PC-3 (cell line): Measurements from ENCODE around the gene TUBB. TPM values are rescaled to one million over a fixed set of nuclear protein-coding genes. Genes with fewer than 3 reads are reported as not detected.
A peak's percentile ranks its signal among the peaks of the same experiment; 100 is the strongest.

Source experiments
- ATAC-seq: fragments of 200-7000 bp; cut with Tn5 transposase; 2 replicates; pipeline ENCODE4 v1.9.1; 2020; ENCODE audit warnings: mild to moderate bottlenecking, moderate library complexity
- BruUV-seq: library from RNA; stranded (reverse); fragments of 400-500 nt; replicated peaks from 2 replicates; lab custom pipeline; 2021; lab: Mats Ljungman, UMichigan
- CTCF ChIA-PET: fragments of 300-600 bp; sonication (Branson Sonifier 250); formaldehyde crosslinking; loops from one replicate; lab custom pipeline; 2022; ENCODE audit warnings: antibody characterized with exemption; lab: Charles Lee
- POLR2A ChIA-PET: fragments of 300-600 bp; sonication (Branson Sonifier 250); formaldehyde crosslinking; loops from one replicate; lab custom pipeline; 2022; ENCODE audit warnings: antibody characterized with exemption; ENCODE audit not compliant: unreplicated experiment; lab: Charles Lee
- DNase-seq: peaks from one replicate; pipeline ENCODE4 v3.0.0-alpha.2; 2015
- H2AFZ ChIP-seq: fragments of 300-600 bp; sonication (generic); 2 replicates; pipeline ENCODE4 v1.6.0; 2016; ENCODE audit warnings: antibody characterized with exemption, low read length
- H3F3A ChIP-seq: fragments of 300-600 bp; sonication (generic); one replicate; pipeline ENCODE4 v1.6.0; 2017; ENCODE audit warnings: antibody characterized with exemption, low read length, control low read depth, mild to moderate bottlenecking; ENCODE audit not compliant: unreplicated experiment
- H3K27ac ChIP-seq: fragments of 300-600 bp; sonication (generic); 2 replicates; pipeline ENCODE4 v1.5.1; 2016; ENCODE audit warnings: mild to moderate bottlenecking, low read length
- H3K27me3 ChIP-seq: fragments of 300-600 bp; sonication (generic); 2 replicates; pipeline ENCODE4 v1.6.1; 2016; ENCODE audit warnings: low read length, mixed read lengths
- H3K36me3 ChIP-seq: fragments of 300-600 bp; sonication (generic); 2 replicates; pipeline ENCODE4 v1.6.1; 2016; ENCODE audit warnings: low read depth, mixed run types, low read length, mixed read lengths
- H3K4me1 ChIP-seq: fragments of 300-600 bp; sonication (generic); 2 replicates; pipeline ENCODE4 v1.5.1; 2016; ENCODE audit warnings: low read length; ENCODE audit not compliant: insufficient read depth
- H3K4me2 ChIP-seq: fragments of 300-600 bp; sonication (generic); 2 replicates; pipeline ENCODE4 v1.6.0; 2016; ENCODE audit warnings: low read length
- H3K4me3 ChIP-seq: fragments of 300-600 bp; sonication (generic); 2 replicates; pipeline ENCODE4 v1.5.1; 2016; ENCODE audit warnings: mild to moderate bottlenecking, low read length, mixed read lengths
- H3K79me2 ChIP-seq: fragments of 300-600 bp; sonication (generic); 2 replicates; pipeline ENCODE4 v1.6.1; 2017; ENCODE audit warnings: low read length, mixed read lengths
- H3K9ac ChIP-seq: fragments of 300-600 bp; sonication (generic); 2 replicates; pipeline ENCODE4 v1.6.0; 2016; ENCODE audit warnings: mild to moderate bottlenecking, low read length
- H3K9me2 ChIP-seq: fragments of 300-600 bp; sonication (generic); replicated peaks from 2 replicates; pipeline ENCODE4 v1.6.1; 2016; ENCODE audit warnings: mixed run types, low read length, mixed read lengths
- H3K9me3 ChIP-seq: fragments of 300-600 bp; sonication (generic); 2 replicates; pipeline ENCODE4 v1.6.1; 2016; ENCODE audit warnings: low read length, mixed read lengths
- H4K20me1 ChIP-seq: fragments of 300-600 bp; sonication (generic); 2 replicates; pipeline ENCODE4 v1.6.1; 2016; ENCODE audit warnings: low read length, mixed read lengths
- CTCF ChIP-seq: fragments of 300-600 bp; sonication (generic); conservative IDR thresholded peaks from 2 replicates; pipeline ENCODE4 v1.5.1; 2017; ENCODE audit warnings: antibody characterized with exemption, low read depth, mild to moderate bottlenecking, low read length
- EZH2 ChIP-seq: fragments of 300-600 bp; sonication (generic); IDR thresholded peaks from one replicate; pipeline ENCODE4 v1.6.1; 2017; ENCODE audit warnings: antibody characterized with exemption, mild to moderate bottlenecking, low read length; ENCODE audit not compliant: unreplicated experiment
- EZH2phosphoT487 ChIP-seq: fragments of 300-600 bp; sonication (generic); IDR thresholded peaks from 2 replicates; pipeline ENCODE4 v1.6.1; 2018; ENCODE audit warnings: mild to moderate bottlenecking, antibody characterized with exemption, low read length, borderline replicate concordance
- intact Hi-C: fragments of 100-400 bp; cut with micrococcal nuclease; formaldehyde crosslinking; loops from 2 replicates; pipeline ENCODE4 v1.9.0; 2023
- total RNA-seq: library from RNA; depleted of rRNA; stranded (reverse); fragments of >200 nt; gene quantifications from 2 replicates; pipeline ENCODE4 v1.2.3, GENCODE V29; 2014

TUBB gene
- total RNA-seq, 1 experiment from 2014 or later: 1,398 TPM

DNA sequence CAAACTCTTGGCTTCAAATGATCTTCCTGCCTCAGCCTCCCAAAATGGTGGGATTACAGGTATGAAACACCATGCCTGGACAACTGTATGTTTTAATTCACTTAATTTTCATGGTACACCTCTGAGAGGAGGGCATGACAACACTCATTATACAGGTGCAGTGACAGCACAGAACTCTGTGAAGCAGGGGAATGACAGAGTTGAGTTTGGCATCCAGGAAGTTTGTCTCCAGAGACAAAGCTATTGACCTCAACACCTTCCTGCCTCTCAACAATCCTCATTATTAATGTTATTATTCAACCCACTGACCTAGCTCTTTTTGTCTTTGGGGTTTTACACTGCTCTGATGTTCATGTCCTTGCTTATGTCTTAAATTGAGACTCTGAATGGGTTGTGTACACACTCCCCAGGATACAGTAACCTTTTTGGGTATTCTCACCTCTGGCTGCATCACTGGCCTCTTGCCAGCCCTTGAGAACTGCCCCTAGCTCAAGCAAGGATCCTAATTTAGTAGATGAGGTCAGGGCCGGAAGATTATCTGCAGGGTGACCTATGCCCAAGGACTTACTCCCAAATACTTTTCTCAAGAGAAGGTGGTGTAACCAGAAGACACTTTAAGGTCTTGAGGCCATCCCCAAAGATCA lies 37.2 kb downstream of the TUBB start:
- Histone ChIP-seq H3K4me2 (no peak overlapping the region), H3K9ac (no peak overlapping the region), H2AFZ (no peak overlapping the region), H3K27me3 (no peaks in the 10 kb centered on the region), H3K79me2 (0 out of 2 replicates have a peak, but pooled peaks cover 4% of the 10 kb centered on the region), H3K27ac (no peak overlapping the region), H3K4me3 (no peak overlapping the region), H3K9me2 (no peaks in the 10 kb centered on the region), H3K4me1 (peaks cover 39% of the 10 kb centered on the region), H3K36me3 (no peaks in the 10 kb centered on the region), H3K9me3 (no peaks in the 10 kb centered on the region), H4K20me1 (no peaks in the 10 kb centered on the region), H3F3A (peaks cover 16% of the 10 kb centered on the region)
- DNase-seq: no peak
- POLR2A ChIA-PET: no interaction called here
- no peak for ATAC-seq
- TF ChIP-seq CTCF (no peak), EZH2 (no peak), EZH2phosphoT487 (no peak)
- no TSS peak for BruUV-seq
- intact Hi-C loops: no loop called here
- CTCF ChIA-PET: interaction anchor here (0.5 kb wide), 1 partner anchor 285 kb away, joined by 4 read pairs; no protein-coding TSS in a partner anchor

GRCh38 chr6:30759575-30760239 lies 39.6 kb downstream of the TUBB start:
- no peak overlapping the region for H3K27ac ChIP-seq
- no peak overlapping the region for H3K4me3 ChIP-seq
- intact Hi-C loops: no loop called here
- H2AFZ ChIP-seq: no peak overlapping the region
- no peaks in the 10 kb centered on the region for H4K20me1 ChIP-seq
- no peaks in the 10 kb centered on the region for H3K79me2 ChIP-seq
- no peaks in the 10 kb centered on the region for H3K36me3 ChIP-seq
- no peaks in the 10 kb centered on the region for H3K27me3 ChIP-seq
- no peak overlapping the region for H3K9ac ChIP-seq
- no peak for TF ChIP-seq EZH2phosphoT487
- TF ChIP-seq EZH2: no peak
- no peak for TF ChIP-seq CTCF
- H3K4me1 ChIP-seq: peaks cover 19% of the 10 kb centered on the region
- no peak for ATAC-seq
- ChIA-PET CTCF (no interaction called here), POLR2A (interaction anchor here (0.6 kb wide), 1 partner anchor 21 kb away, joined by 4 read pairs; no protein-coding TSS in a partner anchor)
- H3K9me3 ChIP-seq: no peaks in the 10 kb centered on the region
- DNase-seq: peak; percentile 39
- BruUV-seq: no TSS peak
- no peak overlapping the region for H3K4me2 ChIP-seq
- H3F3A ChIP-seq: peaks cover 4% of the 10 kb centered on the region
- H3K9me2 ChIP-seq: no peaks in the 10 kb centered on the region

GRCh38 chr6:30760549-30760948 lies 40.4 kb downstream of the TUBB start:
- Histone ChIP-seq H4K20me1 (no peaks in the 10 kb centered on the region), H3K27me3 (no peaks in the 10 kb centered on the region), H3K4me2 (no peak overlapping the region), H3K4me1 (peaks cover 11% of the 10 kb centered on the region; the same call in 1 of the 2 replicates), H3K27ac (no peak overlapping the region), H3K79me2 (no peaks in the 10 kb centered on the region), H3K9ac (no peak overlapping the region), H2AFZ (no peak overlapping the region), H3K9me3 (no peaks in the 10 kb centered on the region), H3K4me3 (no peak overlapping the region), H3F3A (no peaks in the 10 kb centered on the region), H3K36me3 (no peaks in the 10 kb centered on the region), H3K9me2 (no peaks in the 10 kb centered on the region)
- POLR2A ChIA-PET: no interaction called here
- DNase-seq (no peak), ATAC-seq (no peak)
- BruUV-seq: no TSS peak
- intact Hi-C loops: no loop called here
- CTCF ChIA-PET: no interaction called here
- TF ChIP-seq EZH2phosphoT487 (no peak), CTCF (no peak), EZH2 (no peak)
